HAP-1 (cell line): ENCODE measurements around the gene GPR141.

Experiments used
- DNase-seq, 2 experiments: peaks; one replicate each; pipeline ENCODE4 v3.0.0-alpha.2; 2016 to 2020; ENCODE audit warnings: low spot score in 2 of 2
- H3K27me3 ChIP-seq: fragments of 250-450 bp; sonication (Bioruptor Pico); 2 replicates; pipeline ENCODE4 v1.5.1; 2020; ENCODE audit warnings: low read depth, mild to moderate bottlenecking, moderate library complexity
- H3K36me3 ChIP-seq: fragments of 250-450 bp; sonication (Bioruptor Pico); replicated peaks from 2 replicates; pipeline ENCODE4 v1.5.1; 2020; ENCODE audit warnings: mild to moderate bottlenecking
- H3K4me1 ChIP-seq: fragments of 250-450 bp; sonication (Bioruptor Pico); 2 replicates; pipeline ENCODE4 v1.5.1; 2020; ENCODE audit warnings: mild to moderate bottlenecking
- H3K4me3 ChIP-seq: fragments of 250-450 bp; sonication (Bioruptor Pico); 2 replicates; pipeline ENCODE4 v1.5.1; 2020; ENCODE audit warnings: mild to moderate bottlenecking, moderate library complexity
- H3K9me3 ChIP-seq: fragments of 250-450 bp; sonication (Bioruptor Pico); 2 replicates; pipeline ENCODE4 v1.5.1; 2020; ENCODE audit warnings: mild to moderate bottlenecking, moderate library complexity
- in situ Hi-C: fragments of 300-500 bp; cut with MboI; formaldehyde crosslinking; loops from 3 replicates; pipeline ENCODE4 v1.14.3; 2020; ENCODE audit warnings: low sequenced_read_pairs, inconsistent platforms, mixed read lengths

GPR141 gene

GRCh38 chr7:37730501-37730900 is 46.9 kb downstream of the GPR141 start:
- no peaks in the 10 kb centered on the region for H3K27me3 ChIP-seq

GRCh38 chr7:37732253-37732652 is 48.7 kb downstream of the GPR141 start:
- Histone ChIP-seq H3K4me3 (no peak overlapping the region), H3K9me3 (no peaks in the 10 kb centered on the region), H3K4me1 (no peaks in the 10 kb centered on the region), H3K36me3 (no peaks in the 10 kb centered on the region), H3K27me3 (no peaks in the 10 kb centered on the region)
- DNase-seq = peak; percentile 3 to 17
- in situ Hi-C loops = no loop called here

More at GRCh38 chr7:37730501-37730900, 46.9 kb downstream of the GPR141 start:
- Histone ChIP-seq H3K9me3 (no peaks in the 10 kb centered on the region), H3K36me3 (no peaks in the 10 kb centered on the region), H3K4me1 (no peaks in the 10 kb centered on the region), H3K4me3 (no peak overlapping the region)
- no peak for DNase-seq
- in situ Hi-C loops = no loop called here

- Histone ChIP-seq H3K4me3 (no peak overlapping the region), H3K9me3 (no peaks in the 10 kb centered on the region), H3K27me3 (no peaks in the 10 kb centered on the region), H3K4me1 (no peaks in the 10 kb centered on the region), H3K36me3 (no peaks in the 10 kb centered on the region)
- DNase-seq = no peak
- in situ Hi-C loops = no loop called here
Observed at GRCh38 chr7:37732888-37733287, 49.3 kb downstream of the GPR141 start.

GRCh38 chr7:37735196-37735595 is 51.6 kb downstream of the GPR141 start:
- H3K4me3 ChIP-seq = no peak overlapping the region
- in situ Hi-C loops = no loop called here

GRCh38 chr7:37738321-37738720 is 54.8 kb downstream of the GPR141 start:
- DNase-seq = no peak
- no peaks in the 10 kb centered on the region for H3K4me1 ChIP-seq
- no peaks in the 10 kb centered on the region for H3K9me3 ChIP-seq
- in situ Hi-C loops = no loop called here
- H3K36me3 ChIP-seq = no peaks in the 10 kb centered on the region
- H3K27me3 ChIP-seq = no peaks in the 10 kb centered on the region
- no peak overlapping the region for H3K4me3 ChIP-seq

More at GRCh38 chr7:37735196-37735595, 51.6 kb downstream of the GPR141 start:
- no peaks in the 10 kb centered on the region for H3K27me3 ChIP-seq
- DNase-seq = no peak
- no peaks in the 10 kb centered on the region for H3K9me3 ChIP-seq
- H3K4me1 ChIP-seq = no peaks in the 10 kb centered on the region
- H3K36me3 ChIP-seq = no peaks in the 10 kb centered on the region

GRCh38 chr7:37740398-37740797 is 56.8 kb downstream of the GPR141 start:
- Histone ChIP-seq H3K27me3 (no peaks in the 10 kb centered on the region), H3K9me3 (no peaks in the 10 kb centered on the region), H3K4me3 (no peak overlapping the region), H3K36me3 (no peaks in the 10 kb centered on the region), H3K4me1 (no peaks in the 10 kb centered on the region)
- DNase-seq = no peak
- in situ Hi-C loops = no loop called here

GRCh38 chr7:37741776-37742175 is 58.2 kb downstream of the GPR141 start:
- H3K4me3 ChIP-seq = no peak overlapping the region
- no peaks in the 10 kb centered on the region for H3K27me3 ChIP-seq
- H3K4me1 ChIP-seq = no peaks in the 10 kb centered on the region
- H3K9me3 ChIP-seq = no peaks in the 10 kb centered on the region
- in situ Hi-C loops = no loop called here
- H3K36me3 ChIP-seq = no peaks in the 10 kb centered on the region
- no peak for DNase-seq

GRCh38 chr7:37751096-37751495 is 67.5 kb downstream of the GPR141 start:
- Histone ChIP-seq H3K36me3 (no peaks in the 10 kb centered on the region), H3K9me3 (no peaks in the 10 kb centered on the region), H3K4me3 (no peak overlapping the region), H3K4me1 (no peaks in the 10 kb centered on the region), H3K27me3 (no peaks in the 10 kb centered on the region)
- no peak for DNase-seq
- in situ Hi-C loops = no loop called here

- no peaks in the 10 kb centered on the region for H3K27me3 ChIP-seq
- H3K36me3 ChIP-seq = no peaks in the 10 kb centered on the region
- H3K4me1 ChIP-seq = no peaks in the 10 kb centered on the region
- in situ Hi-C loops = no loop called here
- no peak for DNase-seq
- H3K9me3 ChIP-seq = no peaks in the 10 kb centered on the region
- H3K4me3 ChIP-seq = no peak overlapping the region
Observed at GRCh38 chr7:37753398-37754050, 70.0 kb downstream of the GPR141 start.

- DNase-seq = no peak
- in situ Hi-C loops = no loop called here
- no peak overlapping the region for H3K4me3 ChIP-seq
- no peaks in the 10 kb centered on the region for H3K4me1 ChIP-seq
- no peaks in the 10 kb centered on the region for H3K9me3 ChIP-seq
- H3K36me3 ChIP-seq = no peaks in the 10 kb centered on the region
- no peaks in the 10 kb centered on the region for H3K27me3 ChIP-seq
Observed at GRCh38 chr7:37756797-37757551, 73.4 kb downstream of the GPR141 start.

- H3K36me3 ChIP-seq = no peaks in the 10 kb centered on the region
- in situ Hi-C loops = no loop called here
- H3K9me3 ChIP-seq = no peaks in the 10 kb centered on the region
- H3K27me3 ChIP-seq = no peaks in the 10 kb centered on the region
- no peak for DNase-seq
- H3K4me1 ChIP-seq = no peaks in the 10 kb centered on the region
- no peak overlapping the region for H3K4me3 ChIP-seq
Observed at GRCh38 chr7:37757563-37757962, 74.0 kb downstream of the GPR141 start.

- in situ Hi-C loops = no loop called here
- H3K4me3 ChIP-seq = no peak overlapping the region
- H3K4me1 ChIP-seq = no peaks in the 10 kb centered on the region
- H3K27me3 ChIP-seq = no peaks in the 10 kb centered on the region
- no peaks in the 10 kb centered on the region for H3K36me3 ChIP-seq
- DNase-seq = no peak
- H3K9me3 ChIP-seq = no peaks in the 10 kb centered on the region
Observed at GRCh38 chr7:37758501-37759045, 75.0 kb downstream of the GPR141 start.

- Histone ChIP-seq H3K9me3 (no peaks in the 10 kb centered on the region), H3K27me3 (no peaks in the 10 kb centered on the region), H3K4me1 (no peaks in the 10 kb centered on the region), H3K4me3 (no peak overlapping the region), H3K36me3 (no peaks in the 10 kb centered on the region)
- DNase-seq = no peak
- in situ Hi-C loops = no loop called here
Observed at GRCh38 chr7:37759526-37759925, 76.0 kb downstream of the GPR141 start.

- in situ Hi-C loops = no loop called here
- Histone ChIP-seq H3K36me3 (no peaks in the 10 kb centered on the region), H3K27me3 (no peaks in the 10 kb centered on the region), H3K4me1 (no peaks in the 10 kb centered on the region), H3K9me3 (no peaks in the 10 kb centered on the region), H3K4me3 (no peak overlapping the region)
- DNase-seq = no peak
Observed at GRCh38 chr7:37765421-37765829, 81.9 kb downstream of the GPR141 start.
